GM12874 (cell line): Measurements from ENCODE around the gene CBL.

Experiments
- CTCF ChIP-seq: IDR thresholded peaks from 2 replicates; pipeline ENCODE4 v1.5.1; 2011; ENCODE audit warnings: low read depth, mild to moderate bottlenecking, control low read depth, low read length, moderate library complexity; ENCODE audit not compliant: insufficient read depth

Gene CBL

GRCh38 chr11:119205574-119206510 is at the start of gene CBL:
Gene CBL, plus strand, starts transcription at chr11:119206339. Its CDS starts 79 bp downstream, at chr11:119206418.
- TF ChIP-seq CTCF, result peak; percentile 95

GRCh38 chr11:119156496-119156895 is 49.6 kb upstream of the CBL start:
- no peak for TF ChIP-seq CTCF

GRCh38 chr11:119157063-119157462 is 49.1 kb upstream of the CBL start:
- no peak for TF ChIP-seq CTCF

GRCh38 chr11:119158467-119158866 is 47.7 kb upstream of the CBL start:
- no peak for TF ChIP-seq CTCF

- no peak for TF ChIP-seq CTCF
Measured at GRCh38 chr11:119160151-119160550, 46.0 kb upstream of the CBL start.

GRCh38 chr11:119161871-119162270 is 44.3 kb upstream of the CBL start:
- TF ChIP-seq CTCF, result no peak

GRCh38 chr11:119166368-119167076 is 39.6 kb upstream of the CBL start:
- TF ChIP-seq CTCF, result no peak
